Posterior vena cava (tissue), 2 donors: ENCODE results near the gene MRS2. TPM values are rescaled to one million over a fixed set of nuclear protein-coding genes. Genes with fewer than 3 reads are reported as not detected.
"Not testable (repeated sequence)": the region's sequence is repeated elsewhere in the genome, so short reads cannot be mapped to it uniquely, and the experiment has no call there.

ENCODE experiments used
- DNase-seq: peaks from one replicate; pipeline ENCODE4 v3.0.0-alpha.2; 2020; ENCODE audit warnings: low spot score
- intact Hi-C, 2 donors: fragments of 100-400 bp; cut with DNase I; formaldehyde crosslinking; loops; one replicate each; pipeline versions ENCODE4 v1.14.1 to v1.14.2; 2022 to 2023
- total RNA-seq, 2 donors: library from RNA; stranded (reverse); fragmentation: NEBNext Ultra II Directional; extraction: Animal tissue kit (Norgen Biotek cat#: 25700); gene quantifications; one replicate each; pipeline ENCODE4 v1.2.1, GENCODE V29; 2021
- donor health status: DM: yes; HTN: yes; CAD: no.
- donor health status: DM: yes; HTN: yes; CAD: no.

MRS2 gene
- total RNA-seq, 2 donors from 2014 or later, result 13.6 to 17.6 TPM

DNA sequence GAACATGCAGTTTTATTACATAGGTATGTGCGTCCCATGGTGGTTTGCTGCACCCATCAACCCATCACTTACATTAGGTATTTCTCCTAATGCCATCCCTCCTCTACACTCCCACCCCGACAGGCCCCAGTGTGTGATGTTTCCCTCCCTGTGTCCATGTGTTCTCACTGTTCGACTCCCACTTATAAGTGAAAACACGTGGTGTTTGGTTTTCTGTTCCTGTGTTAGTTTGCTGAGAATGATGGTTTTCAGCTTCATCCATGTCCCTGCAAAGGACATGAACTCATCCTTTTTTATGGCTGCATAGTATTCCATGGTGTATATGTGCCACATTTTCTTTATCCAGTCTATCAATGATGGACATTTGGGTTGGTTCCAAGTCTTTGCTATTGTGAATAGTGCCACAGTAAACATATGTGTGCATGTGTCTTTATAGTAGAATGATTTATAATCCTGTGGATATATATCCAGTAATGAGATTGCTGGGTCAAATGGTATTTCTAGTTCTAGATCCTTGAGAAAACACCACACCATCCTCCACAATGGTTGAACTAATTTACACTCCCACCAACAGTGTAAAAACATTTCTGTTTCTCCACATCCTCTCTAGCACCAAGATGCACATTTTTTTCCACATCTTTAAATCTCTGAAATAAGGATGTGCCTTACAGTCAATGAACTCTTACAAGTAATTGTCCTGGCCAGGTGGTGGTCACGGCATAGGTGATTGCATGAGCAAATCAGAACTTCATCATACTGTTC is 18.2 kb upstream of the MRS2 start:
- DNase-seq, intact Hi-C loops: not testable (repeated sequence)

DNA sequence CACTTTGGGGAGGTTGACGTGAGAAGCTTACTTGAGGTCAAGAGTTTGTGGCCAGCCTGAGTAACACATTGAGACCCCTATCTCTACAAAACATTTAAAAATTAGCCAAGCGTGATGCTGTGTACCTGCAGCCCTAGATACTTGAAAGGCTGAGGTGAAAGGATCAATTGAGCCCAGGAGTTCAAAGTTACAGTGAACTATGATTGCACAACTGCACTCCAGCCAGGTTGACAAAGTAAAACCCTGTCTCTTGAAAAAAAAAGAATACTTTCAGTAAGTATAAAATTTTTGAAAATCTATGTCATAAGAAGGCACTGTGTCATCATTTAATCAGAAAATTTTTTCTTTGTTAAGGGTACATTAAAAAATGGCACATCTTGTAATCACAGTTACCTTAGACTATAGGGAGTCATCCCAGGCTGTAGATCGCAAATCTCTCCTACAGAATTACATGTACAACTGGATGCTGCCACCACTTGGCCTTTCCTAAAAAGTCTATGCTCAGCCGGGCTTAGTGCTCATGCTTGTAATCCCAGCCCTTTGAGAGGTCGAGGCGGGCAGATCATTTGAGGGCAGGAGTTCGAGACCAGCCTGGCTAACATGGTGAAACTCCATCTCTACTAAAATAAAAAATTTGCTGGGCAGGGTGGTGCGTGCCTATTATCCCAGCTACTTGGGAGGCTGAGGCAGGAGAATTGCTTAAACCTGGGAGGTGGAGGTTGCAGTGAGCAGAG is 17.0 kb upstream of the MRS2 start:
- no peak for DNase-seq
- intact Hi-C loops, result no loop called here

DNA sequence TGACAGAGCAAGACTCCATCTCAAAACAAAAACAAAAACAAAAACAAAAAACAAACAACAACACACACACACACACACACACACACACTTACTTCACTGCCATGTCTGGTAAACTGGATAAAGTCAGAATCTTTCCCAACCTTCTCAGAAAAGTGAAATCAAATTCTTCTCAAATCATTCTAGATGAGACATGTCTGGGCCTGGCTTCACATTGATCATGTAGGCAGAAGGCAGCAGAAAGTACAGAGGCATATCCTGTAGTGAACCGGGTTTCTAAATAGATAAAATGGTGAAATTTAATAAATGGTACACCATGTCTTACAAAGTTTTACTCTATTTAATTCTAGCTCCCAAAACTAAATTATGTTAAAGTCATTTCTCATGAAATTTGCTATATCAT is 14.9 kb upstream of the MRS2 start:
- intact Hi-C loops, result no loop called here
- no peak for DNase-seq

DNA sequence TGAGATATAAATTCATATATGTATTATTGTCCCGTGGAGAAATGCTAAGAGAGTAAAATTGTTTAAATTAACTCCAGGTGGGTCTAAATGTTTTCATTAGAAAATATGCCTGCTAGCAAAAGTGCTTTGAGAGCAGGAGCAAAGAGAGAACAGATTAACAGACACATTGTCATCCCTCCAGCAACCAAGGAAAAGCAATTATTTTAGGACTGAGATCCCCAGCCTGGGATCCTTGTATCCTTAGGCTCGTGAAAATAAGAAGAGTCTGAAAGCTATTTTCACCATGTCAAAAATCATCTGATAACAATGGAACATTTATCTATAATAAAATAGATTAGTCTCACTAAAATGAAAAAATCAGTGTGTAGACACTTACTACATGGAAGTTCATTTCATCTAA is 11.5 kb upstream of the MRS2 start:
- intact Hi-C loops, result no loop called here
- no peak for DNase-seq

DNA sequence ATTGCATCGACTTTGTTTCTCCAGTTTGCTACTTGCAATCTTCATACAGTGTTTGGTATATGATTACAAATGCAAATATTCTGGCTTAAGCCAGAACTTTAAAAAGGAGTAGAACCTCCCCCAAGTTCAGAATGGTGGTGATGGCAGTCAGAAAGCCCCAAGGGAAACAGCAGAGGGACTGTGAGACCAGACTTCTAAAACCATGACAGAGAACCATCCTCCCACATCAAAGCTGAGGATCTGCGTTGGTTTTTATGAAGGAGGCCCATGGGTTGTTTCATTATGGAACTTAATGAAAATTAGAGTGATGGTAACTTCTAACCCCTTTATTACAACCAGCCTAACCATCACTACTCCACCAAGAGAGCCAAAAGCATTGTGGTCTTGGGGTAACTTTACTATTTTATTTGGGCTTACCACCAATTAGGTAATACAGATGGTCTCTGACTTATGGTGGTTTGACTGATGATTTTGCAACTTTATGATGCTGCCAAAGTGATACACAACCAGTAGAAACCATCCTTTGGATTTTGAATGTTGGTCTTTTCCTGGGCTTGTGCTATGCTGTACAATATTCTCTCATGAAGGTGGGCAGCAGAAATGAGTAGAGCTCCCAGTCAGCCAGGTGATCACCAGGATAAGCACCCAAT is 10.9 kb upstream of the MRS2 start:
- intact Hi-C loops, result no loop called here
- no peak for DNase-seq

DNA sequence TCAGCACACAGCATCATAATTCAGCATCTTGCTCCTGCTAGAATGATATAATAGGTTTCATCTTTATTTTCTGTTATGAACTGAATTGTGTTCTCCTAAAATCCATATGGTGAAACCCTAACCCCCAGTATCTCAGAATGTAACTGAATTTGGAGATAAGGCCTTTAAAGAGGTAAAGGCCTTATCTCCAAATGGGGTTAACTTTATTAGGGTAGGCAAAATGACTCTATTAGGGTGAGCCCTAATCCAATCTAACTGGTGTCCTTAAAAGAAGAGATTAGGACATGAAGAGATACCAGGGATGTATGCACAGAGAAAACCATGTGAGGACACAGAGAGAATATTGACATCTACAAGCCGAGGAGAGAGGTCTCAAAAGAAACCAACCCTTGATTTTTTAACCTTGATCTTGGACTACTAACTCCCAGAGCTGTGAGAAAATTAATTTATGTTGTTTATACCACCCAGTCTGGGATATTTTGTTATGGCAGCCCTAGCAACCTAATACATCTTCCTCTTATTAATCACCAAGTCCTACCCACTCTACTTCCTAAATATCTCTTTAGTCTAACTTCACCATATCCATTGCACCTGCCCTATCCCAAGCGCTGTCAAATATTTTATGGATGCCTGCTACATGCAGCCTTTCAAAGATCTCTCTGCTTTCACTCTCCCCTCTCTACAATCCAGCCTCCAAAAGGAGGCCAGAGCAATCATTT is 8.5 kb upstream of the MRS2 start:
- no peak for DNase-seq
- intact Hi-C loops, result no loop called here

DNA sequence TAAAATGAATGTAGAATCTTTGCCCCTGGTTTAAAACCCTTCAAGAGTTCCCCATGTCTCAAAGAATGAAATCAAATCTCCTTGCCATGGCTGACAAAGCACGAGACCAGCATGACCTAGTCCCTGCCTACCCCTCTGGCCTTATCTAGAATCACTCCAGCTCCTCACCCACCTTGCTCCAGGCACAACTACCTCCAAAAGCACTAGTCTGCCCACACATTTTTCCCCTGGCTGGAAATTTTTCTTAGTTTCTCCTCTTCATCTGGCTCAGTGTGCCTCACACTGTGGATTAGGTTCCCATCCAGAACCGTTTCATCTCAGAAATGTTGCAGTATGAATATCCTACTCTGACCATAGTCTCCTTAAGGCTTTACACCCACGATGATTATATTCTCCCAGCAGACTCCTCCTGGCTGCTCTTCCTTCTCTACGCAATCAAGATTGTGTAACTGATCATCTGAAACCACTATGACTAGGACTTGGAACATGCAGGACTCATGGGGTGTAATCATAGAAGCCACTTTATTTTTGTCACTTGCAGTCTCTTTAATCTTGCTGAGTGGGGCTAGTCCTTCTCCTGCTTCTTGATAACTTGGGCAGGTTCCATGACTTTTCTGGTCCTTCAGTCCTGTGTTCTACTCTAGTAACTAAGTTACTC is 7.8 kb upstream of the MRS2 start:
- intact Hi-C loops, result loop anchor here in 1 of 2 donors (5.0 kb wide), 1 partner anchor 1147 kb away; no protein-coding TSS in a partner anchor

DNA sequence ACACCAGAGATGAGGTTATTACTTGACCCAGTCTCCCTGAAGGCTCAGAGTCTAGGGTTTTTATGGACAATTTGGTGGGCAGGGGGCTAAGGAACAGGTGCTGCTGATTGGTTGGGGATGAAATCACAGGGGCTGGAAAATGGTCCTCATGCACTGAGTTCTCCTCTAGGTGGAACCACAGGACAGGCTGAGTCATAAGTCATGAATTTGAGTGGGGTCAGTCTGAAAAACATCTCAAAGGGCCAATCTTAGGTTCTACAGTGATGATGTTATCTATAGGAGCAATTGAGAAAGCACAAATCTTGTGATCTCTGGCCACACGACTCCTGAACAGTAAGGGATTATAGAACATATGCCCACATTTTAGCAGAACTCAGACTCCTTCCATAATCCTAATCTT is 5.9 kb upstream of the MRS2 start:
- DNase-seq, result no peak
- intact Hi-C loops, result loop anchor here in 1 of 2 donors (5.0 kb wide), 1 partner anchor 1145 kb away; no protein-coding TSS in a partner anchor

More for the DNA sequence above, 7.8 kb upstream of the MRS2 start:
- no peak for DNase-seq

DNA sequence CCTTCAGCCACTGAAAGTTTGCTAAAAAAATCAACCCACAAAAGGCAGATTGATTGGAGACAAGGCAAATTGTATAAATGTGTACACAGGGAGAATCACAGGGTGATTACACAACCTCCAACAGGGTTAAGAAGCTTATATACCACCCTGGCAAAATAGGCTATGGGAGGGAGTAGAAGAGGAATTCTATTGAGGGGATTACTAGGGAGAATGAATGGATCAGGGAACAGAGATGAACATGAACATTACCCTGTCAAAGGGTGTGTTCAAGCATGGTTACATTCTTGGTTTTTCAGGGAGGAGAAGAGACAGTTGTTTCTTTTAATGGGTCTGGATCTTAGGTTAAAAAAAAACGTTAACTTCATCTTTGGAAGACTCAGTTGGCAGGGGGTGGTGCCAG is 5.1 kb upstream of the MRS2 start:
- intact Hi-C loops, result loop anchor here in 1 of 2 donors (5.0 kb wide), 1 partner anchor 1145 kb away; no protein-coding TSS in a partner anchor
- no peak for DNase-seq

- intact Hi-C loops, DNase-seq: not testable (repeated sequence)
These were observed 2.4 kb upstream of the MRS2 start for GRCh38 chr6:24400045-24401039.

DNA sequence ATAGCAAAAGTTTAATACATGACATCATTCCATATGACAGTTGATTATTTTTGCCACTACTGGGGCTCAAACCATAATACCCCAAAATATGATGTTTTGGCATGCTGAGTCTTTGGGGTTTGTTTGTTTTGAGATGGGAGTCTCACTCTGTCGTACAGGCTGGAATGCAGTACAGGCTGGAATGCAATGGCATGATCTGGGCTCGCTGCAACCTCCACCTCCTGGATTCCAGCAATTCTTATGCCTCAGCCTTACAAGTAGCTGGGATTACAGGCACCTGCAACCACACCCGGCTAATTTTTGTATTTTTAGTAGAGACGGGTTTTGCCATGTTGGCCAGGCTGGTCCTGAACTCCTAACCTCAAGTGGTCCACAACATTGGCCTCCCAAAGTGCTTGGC is 1.3 kb upstream of the MRS2 start:
- DNase-seq, result no peak
- intact Hi-C loops, result no loop called here

DNA sequence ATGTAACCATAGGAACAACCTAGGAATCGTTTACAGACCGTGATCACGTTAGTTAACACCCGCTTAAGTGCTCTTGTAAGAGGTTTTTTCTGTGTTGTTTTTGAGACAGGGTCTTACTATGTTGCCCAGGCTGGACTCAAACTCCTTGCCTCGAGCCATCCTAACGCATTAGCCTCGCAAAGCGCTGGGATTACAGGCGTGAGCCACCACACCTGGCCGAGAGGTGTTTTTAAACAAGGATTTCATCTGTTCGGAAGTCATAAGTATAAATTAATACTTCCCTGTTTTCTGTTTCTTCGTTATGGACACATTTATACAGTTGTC is 727 bp downstream of the MRS2 start:
- intact Hi-C loops, result no loop called here
- DNase-seq, result no peak

DNA sequence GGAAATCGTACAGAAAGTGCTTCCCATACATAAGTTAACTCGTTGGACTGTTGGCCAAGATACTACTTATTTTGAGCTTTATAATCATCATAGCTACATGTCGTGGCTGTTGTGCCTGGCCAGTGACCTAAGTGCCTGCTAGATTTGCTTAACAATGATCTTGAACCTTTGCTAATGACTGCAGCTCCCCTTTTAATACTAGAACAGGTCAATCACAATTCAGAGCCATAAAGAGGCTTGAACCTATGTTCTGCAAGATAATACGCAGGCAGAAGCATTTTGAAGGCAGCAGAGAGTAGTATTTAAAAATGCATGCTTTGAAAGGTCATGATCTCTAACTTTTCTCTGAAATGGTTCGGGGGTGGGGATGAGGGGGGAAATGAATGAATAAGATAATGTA is 2.5 kb downstream of the MRS2 start:
- intact Hi-C loops, result no loop called here
- DNase-seq, result no peak

DNA sequence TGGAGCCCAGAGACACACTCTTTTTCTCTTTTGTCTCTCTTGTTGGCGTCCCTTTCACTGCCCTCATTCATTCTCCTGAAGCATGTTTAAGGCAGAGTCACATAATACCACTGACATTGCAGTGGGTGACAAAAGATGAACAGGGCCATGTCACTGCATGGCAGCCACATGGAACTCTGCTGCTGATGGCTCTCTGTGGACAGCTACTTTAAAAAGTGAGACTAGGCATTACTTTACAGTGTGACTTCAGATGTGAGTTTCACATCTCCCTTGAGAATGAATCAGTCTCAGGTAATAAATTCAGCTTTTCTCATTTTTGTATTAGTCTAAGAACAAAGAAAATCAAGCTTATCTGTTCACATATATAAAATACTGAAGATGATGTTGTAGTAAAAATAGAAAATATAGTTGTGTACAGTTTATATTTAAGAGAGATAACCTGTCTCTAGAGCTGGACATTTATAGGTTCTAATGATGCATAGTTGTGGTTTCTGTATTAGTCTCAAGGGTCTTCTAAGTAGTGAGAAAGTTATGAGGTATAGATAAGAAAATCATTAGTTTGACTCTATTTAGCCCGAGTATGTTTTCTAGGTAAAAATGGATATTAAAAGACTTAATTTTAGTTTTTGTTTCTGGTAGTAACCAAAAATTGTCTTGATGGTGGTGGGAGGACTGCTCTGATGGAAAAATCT is 6.1 kb downstream of the MRS2 start:
- DNase-seq, result no peak
- intact Hi-C loops, result no loop called here

- intact Hi-C loops, result no loop called here
- DNase-seq, result no peak
These were observed 7.9 kb downstream of the MRS2 start for GRCh38 chr6:24410622-24411021.

- DNase-seq, result no peak
- intact Hi-C loops, result no loop called here
These were observed 9.6 kb downstream of the MRS2 start for GRCh38 chr6:24412294-24412693.

- intact Hi-C loops, DNase-seq: not testable (repeated sequence)
These were observed 11.8 kb downstream of the MRS2 start for GRCh38 chr6:24414531-24414930.
